ENCODE data around the gene ERGIC2. TPM values are rescaled to one million over a fixed set of nuclear protein-coding genes. Genes with fewer than 3 reads are reported as not detected.

The ERGIC2 gene
- total and polyA plus RNA-seq, 9 of the 15 experiments (the other 6 are each of a cell fraction or from before 2014, with no cell fraction given): 24.1 to 180 (median 75.7) TPM

GRCh38 chr12:29306682-29307081 lies 74.3 kb downstream of the ERGIC2 start:
- ChIA-PET POLR2A (no interaction called here), CTCF (ENCODE audit: low intra/inter-chr PET ratio) (no interaction called here)
- WGBS (ENCODE audit: insufficient coverage, low coverage, missing lambda C conversion rate): 13% methylated on average over 2 of the region's 2 CpGs
- no peaks in the 10 kb centered on the region for H3K9me3 ChIP-seq (replicated peaks; ENCODE audit: control insufficient read depth, insufficient read depth, low read depth, low read length)
- H2AFZ ChIP-seq (ENCODE audit: low read depth, low read length): no peak overlapping the region
- H4K20me1 ChIP-seq (replicated peaks; ENCODE audit: control insufficient read depth, insufficient read depth, low read length): no peaks in the 10 kb centered on the region
- no peak for ATAC-seq
- peaks cover 0 to 3% of the 10 kb centered on the region in 2 experiments; a peak in 1 of 5 replicates for H3K27me3 ChIP-seq (ENCODE audit: control insufficient read depth in 2 of 2, insufficient read depth in 2 of 2, low read length in 2 of 2)
- intact Hi-C loops (cut with micrococcal nuclease): loop anchor here (5.0 kb wide), 1 partner anchor 121 kb away; no protein-coding TSS in a partner anchor
- no peak overlapping the region for H3K4me2 ChIP-seq (ENCODE audit: insufficient read depth, low read length)
- in situ Hi-C loops (cut with MboI): no loop called here
- no peak for FAIRE-seq
- no peak overlapping the region for H3K9ac ChIP-seq (ENCODE audit: insufficient read depth in 1 of 2, low read depth in 2 of 2, low read length in 2 of 2)
- H3K4me1 ChIP-seq (replicated peaks in 1 of 2; ENCODE audit: control insufficient read depth in 2 of 2, insufficient read depth in 2 of 2, low read length in 2 of 2): no peaks in the 10 kb centered on the region
- H3K27ac ChIP-seq (ENCODE audit: extremely low read depth, low read depth, low read length): no peak overlapping the region
- DNase-seq (ENCODE audit: extremely low read depth in 1 of 4, low spot score in 3 of 4): no peak
- H3K4me3 ChIP-seq: no peak overlapping the region
- H3K79me2 ChIP-seq (ENCODE audit: control insufficient read depth, insufficient read depth, low read length): no peaks in the 10 kb centered on the region
- no peaks in the 10 kb centered on the region for H3K36me3 ChIP-seq (ENCODE audit: control insufficient read depth, insufficient read depth, low read length)
- BruUV-seq (replicated peaks): no TSS peak
- H3K9me1 ChIP-seq (ENCODE audit: control insufficient read depth, insufficient read depth, low read length): no peaks in the 10 kb centered on the region
- TF ChIP-seq ZFP30 (CRISPR knock-in tag; IDR thresholded peaks at IDR 0.05; ENCODE audit: borderline replicate concordance) (no peak), ARNT (IDR thresholded peaks at IDR 0.05) (no peak), MXD1 (CRISPR knock-in tag; IDR thresholded peaks at IDR 0.05; ENCODE audit: borderline replicate concordance, poor library complexity, severe bottlenecking) (no peak), GATAD2B (IDR thresholded peaks at IDR 0.05; ENCODE audit: borderline replicate concordance) (no peak), RBM15 (IDR thresholded peaks at IDR 0.05; ENCODE audit: insufficient read depth, low read length) (no peak), IRF1 (CRISPR knock-in tag; IDR thresholded peaks at IDR 0.05; ENCODE audit: borderline replicate concordance) (no peak), HNRNPK (IDR thresholded peaks at IDR 0.05; ENCODE audit: low read depth, low read length, poor library complexity, severe bottlenecking) (no peak), HNRNPH1 (optimal IDR thresholded peaks at IDR 0.05; ENCODE audit: low read depth, low read length) (no peak), THRA (IDR thresholded peaks at IDR 0.05) (no peak)
